Endothelial cell of umbilical vein (primary cell): ENCODE measurements around the gene PALM. TPM values are rescaled to one million over a fixed set of nuclear protein-coding genes. Genes with fewer than 3 reads are reported as not detected.

Experiments
- BruUV-seq: library from RNA; stranded (reverse); fragments of 400-500 nt; replicated peaks from 2 replicates; lab custom pipeline; 2021; lab: Mats Ljungman, UMichigan
- CTCF ChIA-PET: fragments of 300-600, 350-600 bp; sonication (Branson Sonifier 250); formaldehyde crosslinking; loops from one replicate; lab custom pipeline; 2021; ENCODE audit warnings: antibody characterized with exemption, inconsistent platforms; lab: Charles Lee
- POLR2A ChIA-PET: fragments of 300-600, 350-600 bp; sonication (Branson Sonifier 250); formaldehyde crosslinking; loops from one replicate; lab custom pipeline; 2021; ENCODE audit warnings: antibody characterized with exemption, inconsistent platforms; lab: Charles Lee
- DNase-seq: peaks from one replicate; pipeline ENCODE4 v3.0.0-alpha.2; 2011; ENCODE audit warnings: low read depth, low spot score
- FAIRE-seq: peaks from 2 replicates; lab custom pipeline; 2011; peaks lifted over from hg19 to GRCh38; lab: Jason Lieb, UNC
- H2AFZ ChIP-seq: 2 replicates; pipeline ENCODE4 v1.6.0; 2012; ENCODE audit warnings: low read depth, low read length, control low read depth, inconsistent platforms
- H3K27ac ChIP-seq: 2 replicates; pipeline ENCODE4 v1.5.1; 2011; ENCODE audit warnings: low read depth, mild to moderate bottlenecking, control low read depth, low read length, moderate library complexity; ENCODE audit not compliant: insufficient read depth
- H3K27me3 ChIP-seq, 2 experiments: 2 replicates each; pipeline versions ENCODE4 v1.6.0 to v1.6.1; 2011; ENCODE audit warnings: low read length in 2 of 2, mixed read lengths in 1 of 2; ENCODE audit not compliant: control insufficient read depth in 2 of 2, insufficient read depth in 2 of 2
- H3K36me3 ChIP-seq, 2 experiments: 2 replicates in 1 of 2; 3 replicates in 1 of 2; pipeline ENCODE4 v1.5.1; 2011; ENCODE audit warnings: low read length in 2 of 2, mild to moderate bottlenecking in 1 of 2, moderate library complexity in 1 of 2; ENCODE audit not compliant: control insufficient read depth in 2 of 2, insufficient read depth in 2 of 2; ENCODE audit errors: extremely low read depth in 1 of 2
- H3K4me1 ChIP-seq: 3 replicates; pipeline ENCODE4 v1.5.1; 2011; ENCODE audit warnings: mild to moderate bottlenecking, low read length; ENCODE audit not compliant: control insufficient read depth, insufficient read depth; ENCODE audit errors: extremely low read depth
- H3K4me2 ChIP-seq: 2 replicates; pipeline ENCODE4 v1.6.1; 2011; ENCODE audit warnings: low read length, control low read depth, mixed read lengths; ENCODE audit not compliant: insufficient read depth
- H3K4me3 ChIP-seq, 3 experiments: fragments of 200-600 bp in 1 of 3; sonication (generic), shearing (Covaris generic) in 1 of 3; replicated peaks in 1 of 3; 2 replicates each; pipeline ENCODE4 v1.5.1; 2011 to 2016; ENCODE audit warnings: control low read depth in 3 of 3, low read length in 3 of 3, mild to moderate bottlenecking in 2 of 3, inconsistent platforms in 1 of 3, low read depth in 1 of 3, moderate library complexity in 1 of 3; ENCODE audit not compliant: insufficient read depth in 1 of 3
- H3K79me2 ChIP-seq: 2 replicates; pipeline ENCODE4 v1.6.0; 2012; ENCODE audit warnings: low read length, inconsistent platforms; ENCODE audit not compliant: control insufficient read depth, insufficient read depth
- H3K9ac ChIP-seq: replicated peaks from 2 replicates; pipeline ENCODE3; 2011; ENCODE audit warnings: low read length, control low read depth; ENCODE audit not compliant: insufficient read depth; ENCODE audit errors: extremely low read depth
- H3K9me1 ChIP-seq: replicated peaks from 3 replicates; pipeline ENCODE4 v1.6.0; 2011; ENCODE audit warnings: mild to moderate bottlenecking, low read length; ENCODE audit not compliant: control insufficient read depth, insufficient read depth; ENCODE audit errors: extremely low read depth
- H3K9me3 ChIP-seq: replicated peaks from 2 replicates; pipeline ENCODE4 v1.5.1; 2012; ENCODE audit warnings: low read length, inconsistent platforms; ENCODE audit not compliant: control insufficient read depth, insufficient read depth
- H4K20me1 ChIP-seq: replicated peaks from 2 replicates; pipeline ENCODE3; 2011; ENCODE audit warnings: mild to moderate bottlenecking, low read length; ENCODE audit not compliant: control insufficient read depth, insufficient read depth; ENCODE audit errors: extremely low read depth
- EZH2 ChIP-seq: IDR thresholded peaks from 2 replicates; pipeline ENCODE4 v1.6.1; 2012; ENCODE audit warnings: borderline replicate concordance, low read depth, mild to moderate bottlenecking, moderate library complexity, low read length, inconsistent platforms; ENCODE audit not compliant: severe bottlenecking
- FOS ChIP-seq: IDR thresholded peaks from 2 replicates; pipeline ENCODE4 v1.6.1; 2011; ENCODE audit warnings: mild to moderate bottlenecking, low read length, moderate library complexity, borderline replicate concordance; ENCODE audit not compliant: insufficient read depth
- GATA2 ChIP-seq: IDR thresholded peaks from 2 replicates; pipeline ENCODE4 v1.7.0; 2011; ENCODE audit warnings: low read depth, mild to moderate bottlenecking, moderate library complexity, mixed read lengths, low read length; ENCODE audit not compliant: insufficient read length, insufficient read depth
- JUN ChIP-seq: IDR thresholded peaks from 2 replicates; pipeline ENCODE4 v1.6.1; 2011; ENCODE audit warnings: borderline replicate concordance, low read depth; ENCODE audit not compliant: insufficient read length, insufficient read depth
- MYC ChIP-seq: IDR thresholded peaks from one replicate; pipeline ENCODE4 v1.6.1; 2011; ENCODE audit warnings: mild to moderate bottlenecking, low read depth, low read length
- POLR2A ChIP-seq: IDR thresholded peaks from 2 replicates; pipeline ENCODE4 v1.6.1; 2012; ENCODE audit warnings: low read depth, mild to moderate bottlenecking, control low read depth, low read length
- POLR2AphosphoS5 ChIP-seq: IDR thresholded peaks from 2 replicates; pipeline ENCODE4 v1.6.1; 2012; ENCODE audit warnings: low read depth, mild to moderate bottlenecking, control low read depth, low read length, moderate library complexity; ENCODE audit not compliant: insufficient read depth
- dilution Hi-C: fragments of 300-500 bp; cut with MboI; formaldehyde crosslinking; loops from one replicate; pipeline ENCODE4 v1.15.0; 2019; ENCODE audit warnings: low sequenced_read_pairs; ENCODE audit not compliant: extremely low pct_ligation_motif_present
- intact Hi-C: fragments of 100-400 bp; cut with micrococcal nuclease; formaldehyde crosslinking; loops from one replicate; pipeline ENCODE4 v1.10.0; 2022
- polyA plus RNA-seq, 4 experiments: library from polyadenylated mRNA; depleted of rRNA in 3 of 4; stranded (reverse) in 3 of 4; unstranded in 1 of 4; fragments of >200 nt; gene quantifications; 2 replicates each; pipeline versions ENCODE4 v1.2.1 to v1.2.3, GENCODE V29; 2011 to 2012; ENCODE audit warnings: missing spikeins in 1 of 4
- total RNA-seq: library from RNA; stranded (reverse); gene quantifications from 2 replicates; pipeline ENCODE4 v1.2.3, GENCODE V29; 2021
- TF ChIP-seq, protein P1 (sequence below), 2 donors: IDR thresholded peaks; 1 replicate in 1 of 2; 2 replicates in 1 of 2; pipeline ENCODE4 v1.5.1; 2011; ENCODE audit warnings: low read length in 2 of 2, mild to moderate bottlenecking in 2 of 2, moderate library complexity in 2 of 2, control low read depth in 1 of 2, inconsistent platforms in 1 of 2, low read depth in 1 of 2; ENCODE audit not compliant: insufficient read depth in 1 of 2; ENCODE audit errors: extremely low read depth in 1 of 2
- TF ChIP-seq, protein P2 (sequence below): IDR thresholded peaks from 2 replicates; pipeline ENCODE4 v1.6.1; 2011; ENCODE audit not compliant: insufficient read depth, insufficient read length

The PALM gene
- total and polyA plus RNA-seq, 2 donors (not counting 3 experiments of a cell fraction or from before 2014, with no cell fraction given), result 3.9 to 31.8 TPM

DNA sequence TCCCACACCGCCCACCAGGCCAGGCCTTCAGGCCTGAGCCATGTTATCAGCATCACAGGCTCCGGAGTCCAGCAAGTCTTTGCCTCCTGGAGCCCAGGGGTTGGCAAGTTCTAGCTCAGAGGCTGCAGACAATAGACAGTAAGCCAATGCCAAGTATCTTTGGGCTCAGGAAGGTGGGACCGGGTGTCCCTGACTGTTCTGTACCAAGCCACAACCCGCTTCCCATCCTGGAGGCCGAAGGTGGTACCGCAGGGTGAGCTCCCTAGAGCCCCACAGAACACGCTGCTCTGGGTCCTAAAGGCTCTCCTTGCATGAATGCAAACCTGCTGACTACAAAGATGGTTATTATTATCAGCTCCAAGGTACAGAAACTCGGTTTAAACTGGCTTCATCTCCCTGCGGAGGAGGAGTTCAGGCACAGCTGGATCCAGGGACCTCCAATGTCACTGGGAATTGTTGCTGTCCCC, 38.1 kb upstream of the PALM start:
- ChIA-PET CTCF (interaction anchor here (0.9 to 1.9 kb wide), 4 partner anchors 9 to 69 kb away, joined by 3 to 11 read pairs (median 6); no protein-coding TSS in a partner anchor), POLR2A (no interaction called here)
- Histone ChIP-seq H3K9me3 (no peaks in the 10 kb centered on the region), H3K79me2 (no peaks in the 10 kb centered on the region), H3K4me3 (no peak overlapping the region), H3K36me3 (no peaks in the 10 kb centered on the region), H3K9ac (no peak overlapping the region), H3K4me1 (no peaks in the 10 kb centered on the region), H3K27me3 (no peaks in the 10 kb centered on the region), H3K4me2 (no peak overlapping the region), H3K9me1 (no peaks in the 10 kb centered on the region), H3K27ac (no peak overlapping the region), H4K20me1 (no peaks in the 10 kb centered on the region), H2AFZ (no peak overlapping the region)
- intact Hi-C loops (no loop called here), dilution Hi-C loops (no loop called here)
- BruUV-seq, result no TSS peak
- no peak for TF ChIP-seq EZH2
- no peak for TF ChIP-seq GATA2
- no peak for TF ChIP-seq POLR2A
- TF ChIP-seq JUN, result no peak
- TF ChIP-seq POLR2AphosphoS5, result no peak
- no peak for TF ChIP-seq MYC
- TF ChIP-seq, protein P1, sequence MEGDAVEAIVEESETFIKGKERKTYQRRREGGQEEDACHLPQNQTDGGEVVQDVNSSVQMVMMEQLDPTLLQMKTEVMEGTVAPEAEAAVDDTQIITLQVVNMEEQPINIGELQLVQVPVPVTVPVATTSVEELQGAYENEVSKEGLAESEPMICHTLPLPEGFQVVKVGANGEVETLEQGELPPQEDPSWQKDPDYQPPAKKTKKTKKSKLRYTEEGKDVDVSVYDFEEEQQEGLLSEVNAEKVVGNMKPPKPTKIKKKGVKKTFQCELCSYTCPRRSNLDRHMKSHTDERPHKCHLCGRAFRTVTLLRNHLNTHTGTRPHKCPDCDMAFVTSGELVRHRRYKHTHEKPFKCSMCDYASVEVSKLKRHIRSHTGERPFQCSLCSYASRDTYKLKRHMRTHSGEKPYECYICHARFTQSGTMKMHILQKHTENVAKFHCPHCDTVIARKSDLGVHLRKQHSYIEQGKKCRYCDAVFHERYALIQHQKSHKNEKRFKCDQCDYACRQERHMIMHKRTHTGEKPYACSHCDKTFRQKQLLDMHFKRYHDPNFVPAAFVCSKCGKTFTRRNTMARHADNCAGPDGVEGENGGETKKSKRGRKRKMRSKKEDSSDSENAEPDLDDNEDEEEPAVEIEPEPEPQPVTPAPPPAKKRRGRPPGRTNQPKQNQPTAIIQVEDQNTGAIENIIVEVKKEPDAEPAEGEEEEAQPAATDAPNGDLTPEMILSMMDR (IDR thresholded peaks at IDR 0.05; ENCODE audit: extremely low read depth in 1 of 2, insufficient read depth in 1 of 2, low read depth in 1 of 2, low read length in 2 of 2), result no peak
- TF ChIP-seq, protein P2, sequence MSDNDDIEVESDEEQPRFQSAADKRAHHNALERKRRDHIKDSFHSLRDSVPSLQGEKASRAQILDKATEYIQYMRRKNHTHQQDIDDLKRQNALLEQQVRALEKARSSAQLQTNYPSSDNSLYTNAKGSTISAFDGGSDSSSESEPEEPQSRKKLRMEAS, result no peak
- no peak for TF ChIP-seq FOS
- DNase-seq (no peak), FAIRE-seq (no peak)
